Suprapubic skin (tissue), 4 donors: ENCODE results near the gene HABP4. TPM values are rescaled to one million over a fixed set of nuclear protein-coding genes. Genes with fewer than 3 reads are reported as not detected.

Experiments used
- DNase-seq, 2 donors: peaks; one replicate each; pipeline ENCODE4 v3.0.0-alpha.2; 2019; ENCODE audit warnings: low spot score in 2 of 2
- H3K27ac ChIP-seq: fragments of 200-600 bp; sonication (generic); one replicate; pipeline ENCODE4 v1.5.1; 2019
- H3K27me3 ChIP-seq: fragments of 200-600 bp; sonication (generic); one replicate; pipeline ENCODE4 v1.5.1; 2019
- H3K36me3 ChIP-seq: fragments of 200-600 bp; sonication (generic); one replicate; pipeline ENCODE4 v1.5.1; 2019
- H3K4me1 ChIP-seq: fragments of 200-600 bp; sonication (generic); one replicate; pipeline ENCODE4 v1.5.1; 2019
- H3K4me3 ChIP-seq: fragments of 200-600 bp; sonication (generic); one replicate; pipeline ENCODE4 v1.5.1; 2019; ENCODE audit warnings: mild to moderate bottlenecking
- H3K9me3 ChIP-seq: fragments of 200-600 bp; sonication (generic); one replicate; pipeline ENCODE4 v1.5.1; 2019
- CTCF ChIP-seq, 2 donors: fragments of 200-600 bp in 1 of 2; fragments of 450-650 bp in 1 of 2; sonication (generic) in 1 of 2; IDR thresholded peaks; one replicate each; pipeline ENCODE4 v1.5.1; 2016 to 2019; ENCODE audit warnings: antibody characterized with exemption in 2 of 2, mild to moderate bottlenecking in 1 of 2, moderate library complexity in 1 of 2
- EP300 ChIP-seq: sonication (generic); formaldehyde crosslinking; IDR thresholded peaks from one replicate; pipeline ENCODE4 v1.6.1; 2017; ENCODE audit warnings: antibody characterized with exemption
- POLR2A ChIP-seq, 2 donors: fragments of 450-650 bp; IDR thresholded peaks; one replicate each; pipeline ENCODE4 v1.6.1; 2017; ENCODE audit warnings: antibody characterized with exemption in 2 of 2, mild to moderate bottlenecking in 2 of 2, moderate library complexity in 2 of 2
- POLR2AphosphoS5 ChIP-seq, 3 donors: sonication (generic); formaldehyde crosslinking; IDR thresholded peaks; one replicate each; pipeline ENCODE4 v1.6.1; 2017; ENCODE audit warnings: antibody characterized with exemption in 3 of 3
- WGBS: methylation state at CpG from one replicate; pipeline ENCODE4 v1.1.5; 2018; 5-methylcytosine and 5-hydroxymethylcytosine counted together
- total RNA-seq, 4 donors: library from RNA; depleted of rRNA; stranded (reverse); fragments of >200 nt; gene quantifications; one replicate each; pipeline ENCODE4 v1.1.0, GENCODE V29; 2016

The HABP4 gene
- total RNA-seq = 1 to 10 TPM; 3.9 to 9.2 (median 7.1) TPM

GRCh38 chr9:96449845-96450612 lies at the start of gene HABP4:
TSS of gene HABP4 (plus strand) at chr9:96450169. CDS start at chr9:96450280, 111 bp downstream.
- under 1% methylated on average over 60 of the region's 108 CpGs for WGBS
- H3K9me3 ChIP-seq = no peaks in the 10 kb centered on the region
- peaks cover 20% of the 10 kb centered on the region for H3K4me1 ChIP-seq
- H3K27ac ChIP-seq = peak within 1 kb of the TSS; percentile 86
- no peaks in the 10 kb centered on the region for H3K27me3 ChIP-seq
- TF ChIP-seq CTCF (IDR thresholded peaks at IDR 0.05) = no peak
- no peak for TF ChIP-seq POLR2AphosphoS5 (IDR thresholded peaks at IDR 0.05)
- TF ChIP-seq POLR2A (IDR thresholded peaks at IDR 0.05) = peak; percentile 63 to 72
- no peak for TF ChIP-seq EP300
- H3K4me3 ChIP-seq = peak within 1 kb of the TSS; percentile 92
- peak; percentile 97 to 98 for DNase-seq
- H3K36me3 ChIP-seq = no peaks in the 10 kb centered on the region

- Histone ChIP-seq H3K36me3 (no peaks in the 10 kb centered on the region), H3K9me3 (no peaks in the 10 kb centered on the region), H3K4me1 (peaks cover 4% of the 10 kb centered on the region), H3K4me3 (no peak overlapping the region), H3K27ac (no peak overlapping the region), H3K27me3 (no peaks in the 10 kb centered on the region)
- no peak for TF ChIP-seq POLR2A (IDR thresholded peaks at IDR 0.05)
- no peak for TF ChIP-seq POLR2AphosphoS5 (IDR thresholded peaks at IDR 0.05)
- no peak for TF ChIP-seq EP300
- TF ChIP-seq CTCF (IDR thresholded peaks at IDR 0.05) = no peak
- no peak for DNase-seq
- 79% methylated on average over 9 of the region's 9 CpGs for WGBS
Observed at GRCh38 chr9:96408409-96409280, 41.3 kb upstream of the HABP4 start.

GRCh38 chr9:96411129-96411838 lies 38.7 kb upstream of the HABP4 start:
- WGBS = 90% methylated on average over 5 of the region's 5 CpGs
- H3K27me3 ChIP-seq = no peaks in the 10 kb centered on the region
- H3K4me1 ChIP-seq = peaks cover 7% of the 10 kb centered on the region
- no peak for DNase-seq
- H3K4me3 ChIP-seq = no peak overlapping the region
- H3K36me3 ChIP-seq = no peaks in the 10 kb centered on the region
- H3K27ac ChIP-seq = no peak overlapping the region
- no peaks in the 10 kb centered on the region for H3K9me3 ChIP-seq
- no peak for TF ChIP-seq POLR2AphosphoS5 (IDR thresholded peaks at IDR 0.05)
- TF ChIP-seq CTCF (IDR thresholded peaks at IDR 0.05) = no peak
- no peak for TF ChIP-seq EP300
- no peak for TF ChIP-seq POLR2A (IDR thresholded peaks at IDR 0.05)

- H3K27ac ChIP-seq = no peak overlapping the region
- H3K27me3 ChIP-seq = no peaks in the 10 kb centered on the region
- 87% methylated on average over 8 of the region's 8 CpGs for WGBS
- H3K4me1 ChIP-seq = peaks cover 15% of the 10 kb centered on the region
- H3K4me3 ChIP-seq = no peak overlapping the region
- H3K9me3 ChIP-seq = no peaks in the 10 kb centered on the region
- no peak for DNase-seq
- TF ChIP-seq POLR2AphosphoS5 (IDR thresholded peaks at IDR 0.05) (no peak), EP300 (no peak), POLR2A (IDR thresholded peaks at IDR 0.05) (no peak), CTCF (IDR thresholded peaks at IDR 0.05) (no peak)
- no peaks in the 10 kb centered on the region for H3K36me3 ChIP-seq
Observed at GRCh38 chr9:96412174-96412913, 37.6 kb upstream of the HABP4 start.
